B cell (primary cell): Measurements from ENCODE around the gene CD44. TPM values are rescaled to one million over a fixed set of nuclear protein-coding genes. Genes with fewer than 3 reads are reported as not detected.

ENCODE experiments used
- ATAC-seq: fragments of 200-7000 bp; cut with Tn5 transposase; one replicate; pipeline ENCODE4 v1.10.0; 2021; ENCODE audit warnings: low read depth, mild to moderate bottlenecking, moderate number of reproducible peaks, moderate library complexity
- CTCF ChIA-PET: fragments of 350-600 bp; sonication (Branson Sonifier 250); formaldehyde crosslinking; loops from one replicate; lab custom pipeline; 2021; ENCODE audit warnings: antibody characterized with exemption, inconsistent platforms; lab: Charles Lee
- POLR2A ChIA-PET: fragments of 350-600 bp; sonication (Branson Sonifier 250); formaldehyde crosslinking; loops from one replicate; lab custom pipeline; 2021; ENCODE audit warnings: antibody characterized with exemption; lab: Charles Lee
- DNase-seq: peaks from one replicate; pipeline ENCODE4 v3.0.0; 2013
- H2AFZ ChIP-seq: 2 replicates; pipeline ENCODE4 v1.6.1; 2012; ENCODE audit warnings: mild to moderate bottlenecking, low read depth, low read length; ENCODE audit not compliant: insufficient read depth, poor library complexity, severe bottlenecking
- H3K27ac ChIP-seq, 2 donors: 1 replicate in 1 of 2; 2 replicates in 1 of 2; pipeline ENCODE4 v1.5.1; 2012 to 2013; ENCODE audit warnings: low read length in 2 of 2, mild to moderate bottlenecking in 2 of 2, moderate library complexity in 1 of 2
- H3K27me3 ChIP-seq, 4 experiments: fragments of 200-600 bp in 1 of 4; sonication (generic) in 1 of 4; replicated peaks in 1 of 4; 1 replicate in 2 of 4; 2 replicates in 2 of 4; pipeline versions ENCODE4 v1.6.1 to v1.7.0; 2013 to 2016; ENCODE audit warnings: low read length in 3 of 4, mild to moderate bottlenecking in 2 of 4, mixed read lengths in 1 of 4, moderate library complexity in 1 of 4; ENCODE audit not compliant: insufficient read depth in 4 of 4, control insufficient read depth in 3 of 4; ENCODE audit errors: control extremely low read depth in 1 of 4
- H3K36me3 ChIP-seq, 2 experiments: replicated peaks in 1 of 2; 1 replicate in 1 of 2; 2 replicates in 1 of 2; pipeline versions ENCODE4 v1.6.1 to v1.7.1; 2013; ENCODE audit warnings: low read length in 1 of 2; ENCODE audit not compliant: insufficient read depth in 2 of 2, control insufficient read depth in 1 of 2; ENCODE audit errors: control extremely low read depth in 1 of 2, extremely low read depth in 1 of 2
- H3K4me1 ChIP-seq, 2 donors: fragments of 200-600 bp in 1 of 2; sonication (generic) in 1 of 2; 1 replicate in 1 of 2; 2 replicates in 1 of 2; pipeline versions ENCODE4 v1.5.1 to v1.6.1; 2013 to 2017; ENCODE audit warnings: low read length in 2 of 2; ENCODE audit not compliant: control insufficient read depth in 2 of 2, insufficient read depth in 2 of 2
- H3K4me2 ChIP-seq: replicated peaks from 2 replicates; pipeline ENCODE3; 2012; ENCODE audit warnings: mild to moderate bottlenecking, low read depth, low read length; ENCODE audit not compliant: poor library complexity, severe bottlenecking
- H3K4me3 ChIP-seq, 5 experiments: fragments of 200-600 bp in 1 of 5; sonication (generic) in 1 of 5; 1 replicate in 3 of 5; 2 replicates in 2 of 5; pipeline versions ENCODE4 v1.5.1 to v1.7.0; 2011 to 2016; ENCODE audit warnings: low read length in 4 of 5, mild to moderate bottlenecking in 4 of 5, low read depth in 2 of 5, control low read depth in 1 of 5, moderate library complexity in 1 of 5; ENCODE audit not compliant: insufficient read depth in 1 of 5; ENCODE audit errors: control extremely low read depth in 1 of 5, extremely low read depth in 1 of 5
- H3K79me2 ChIP-seq: fragments of 200-600 bp; sonication (generic); one replicate; pipeline ENCODE4 v1.6.0; 2016; ENCODE audit warnings: low read length; ENCODE audit not compliant: control insufficient read depth, insufficient read depth
- H3K9ac ChIP-seq: fragments of 200-600 bp; sonication (generic); 2 replicates; pipeline ENCODE4 v1.6.1; 2017; ENCODE audit warnings: mild to moderate bottlenecking, low read length, moderate library complexity
- H3K9me3 ChIP-seq, 3 donors: one replicate each; pipeline versions ENCODE4 v1.6.1 to v1.7.1; 2013; ENCODE audit warnings: low read length in 2 of 3; ENCODE audit not compliant: control insufficient read depth in 2 of 3, insufficient read depth in 1 of 3; ENCODE audit errors: control extremely low read depth in 1 of 3
- H4K20me1 ChIP-seq: 2 replicates; pipeline ENCODE4 v1.6.0; 2012; ENCODE audit warnings: mild to moderate bottlenecking, low read length; ENCODE audit not compliant: insufficient read depth, control insufficient read depth, poor library complexity, severe bottlenecking
- H3K27ac Mint-ChIP-seq: one replicate; pipeline ENCODE4 v1.8.0; 2021; ENCODE audit warnings: mixed read lengths
- H3K27me3 Mint-ChIP-seq: one replicate; pipeline ENCODE4 v1.8.0; 2021; ENCODE audit warnings: mixed read lengths
- H3K4me1 Mint-ChIP-seq: one replicate; pipeline ENCODE4 v1.8.0; 2021; ENCODE audit warnings: mixed read lengths
- H3K4me3 Mint-ChIP-seq: one replicate; pipeline ENCODE4 v1.8.0; 2021; ENCODE audit warnings: mixed read lengths
- H3K9me3 Mint-ChIP-seq: one replicate; pipeline ENCODE4 v1.8.0; 2022; ENCODE audit warnings: mixed read lengths; ENCODE audit not compliant: insufficient read depth
- EZH2 ChIP-seq: IDR thresholded peaks from 2 replicates; pipeline ENCODE4 v1.6.1; 2012; ENCODE audit warnings: borderline replicate concordance, low read depth, mild to moderate bottlenecking, moderate library complexity, low read length; ENCODE audit not compliant: insufficient read depth, poor library complexity, severe bottlenecking
- WGBS: methylation state at CpG from one replicate; pipeline ENCODE4 v1.1.5; 2013; ENCODE audit warnings: missing lambda C conversion rate; ENCODE audit not compliant: insufficient coverage; 5-methylcytosine and 5-hydroxymethylcytosine counted together
- intact Hi-C: fragments of 100-400 bp; cut with micrococcal nuclease; formaldehyde crosslinking; loops from one replicate; pipeline ENCODE4 v1.10.0; 2022
- polyA plus RNA-seq: library from polyadenylated mRNA; depleted of rRNA; stranded (reverse); fragments of >200 nt; gene quantifications from 2 replicates; pipeline ENCODE4 v1.2.3, GENCODE V29; 2012
- total RNA-seq, 2 donors: library from RNA; stranded (reverse); fragments of 120-200 nt in 1 of 2; gene quantifications; 1 replicate in 1 of 2; 2 replicates in 1 of 2; pipeline versions ENCODE4 v1.2.3 to v1.2.4, GENCODE V29; 2013 to 2022
- TF ChIP-seq, protein P1 (sequence below): fragments of 200-600 bp; IDR thresholded peaks from one replicate; pipeline ENCODE4 v1.8.0; 2022; ENCODE audit warnings: antibody characterized with exemption, mild to moderate bottlenecking

CD44 gene
- total and polyA plus RNA-seq, 2 donors (not counting 1 experiment from before 2014, with no cell fraction given), result 261 to 896 TPM

DNA sequence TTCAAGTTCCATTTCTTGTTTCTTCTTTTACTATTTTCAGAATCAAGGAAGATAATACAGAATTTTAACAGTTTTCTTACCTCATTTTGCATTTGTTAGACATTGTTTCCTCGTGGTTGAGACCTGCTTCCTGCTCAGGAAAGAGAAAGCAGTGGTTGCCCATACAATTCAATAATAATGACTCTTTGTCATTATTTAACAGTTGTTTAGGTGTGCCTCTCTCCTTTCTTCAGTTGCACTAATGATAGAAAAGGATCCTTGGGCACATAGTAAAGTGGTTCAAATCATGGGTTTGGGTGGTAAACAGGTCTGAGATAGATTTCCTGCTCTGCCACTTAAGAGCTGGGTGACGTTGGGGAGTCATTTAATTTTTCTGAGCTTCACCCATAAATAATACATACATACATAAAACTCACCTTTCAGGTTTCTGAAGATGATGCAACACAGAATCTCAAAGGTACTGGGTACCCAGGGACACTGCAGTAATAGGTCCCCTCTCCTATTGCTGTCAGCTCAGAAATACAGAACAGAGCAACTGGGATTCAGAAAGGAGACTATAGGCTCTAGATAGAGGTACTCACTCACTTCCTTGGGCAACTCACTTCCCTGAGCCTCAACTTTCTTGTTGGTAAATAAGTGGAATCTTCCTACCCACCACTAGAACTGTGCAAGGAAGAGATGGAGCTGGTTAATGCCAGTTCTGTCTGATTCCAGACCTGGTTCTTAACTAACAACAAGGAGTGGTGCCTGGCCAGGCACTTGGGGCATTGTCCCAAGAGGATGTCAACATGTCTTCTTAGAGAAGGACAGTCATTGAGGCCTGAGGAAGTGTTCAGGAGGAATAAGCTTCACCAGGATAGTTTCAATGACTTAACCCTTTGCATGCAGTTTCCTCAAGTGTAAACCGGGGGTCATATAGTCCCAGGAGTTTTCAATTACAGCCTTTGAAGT is 34.9 kb downstream of the CD44 start:
- Mint-ChIP-seq H3K27me3 (no peaks in the 10 kb centered on the region), H3K4me1 (peaks cover 82% of the 10 kb centered on the region), H3K27ac (peak overlapping the region; percentile 94), H3K9me3 (no peaks in the 10 kb centered on the region), H3K4me3 (peak overlapping the region; percentile 83)
- Histone ChIP-seq H4K20me1 (peaks cover 7% of the 10 kb centered on the region), H3K9ac (peak overlapping the region; percentile 15), H3K4me3 (peak overlapping the region in 1 of 5 experiments; percentile 34), H3K4me2 (peak overlapping the region; percentile 66), H3K27ac (peak overlapping the region; percentile 54 to 83), H2AFZ (no peak overlapping the region), H3K27me3 (no peaks in the 10 kb centered on the region), H3K9me3 (no peaks in the 10 kb centered on the region), H3K79me2 (peaks cover 92% of the 10 kb centered on the region), H3K36me3 (peaks cover 5 to 34% of the 10 kb centered on the region in 2 experiments), H3K4me1 (peaks cover 71 to 75% of the 10 kb centered on the region in 2 donors)
- no peak for ATAC-seq
- WGBS, result no CpG with 5 or more reads among the region's 3 CpGs
- no peak for DNase-seq
- TF ChIP-seq, protein P1, sequence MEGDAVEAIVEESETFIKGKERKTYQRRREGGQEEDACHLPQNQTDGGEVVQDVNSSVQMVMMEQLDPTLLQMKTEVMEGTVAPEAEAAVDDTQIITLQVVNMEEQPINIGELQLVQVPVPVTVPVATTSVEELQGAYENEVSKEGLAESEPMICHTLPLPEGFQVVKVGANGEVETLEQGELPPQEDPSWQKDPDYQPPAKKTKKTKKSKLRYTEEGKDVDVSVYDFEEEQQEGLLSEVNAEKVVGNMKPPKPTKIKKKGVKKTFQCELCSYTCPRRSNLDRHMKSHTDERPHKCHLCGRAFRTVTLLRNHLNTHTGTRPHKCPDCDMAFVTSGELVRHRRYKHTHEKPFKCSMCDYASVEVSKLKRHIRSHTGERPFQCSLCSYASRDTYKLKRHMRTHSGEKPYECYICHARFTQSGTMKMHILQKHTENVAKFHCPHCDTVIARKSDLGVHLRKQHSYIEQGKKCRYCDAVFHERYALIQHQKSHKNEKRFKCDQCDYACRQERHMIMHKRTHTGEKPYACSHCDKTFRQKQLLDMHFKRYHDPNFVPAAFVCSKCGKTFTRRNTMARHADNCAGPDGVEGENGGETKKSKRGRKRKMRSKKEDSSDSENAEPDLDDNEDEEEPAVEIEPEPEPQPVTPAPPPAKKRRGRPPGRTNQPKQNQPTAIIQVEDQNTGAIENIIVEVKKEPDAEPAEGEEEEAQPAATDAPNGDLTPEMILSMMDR, result no peak
- no peak for TF ChIP-seq EZH2
- ChIA-PET CTCF (interaction anchor here (0.5 to 4.3 kb wide), 9 partner anchors 9 to 178 kb away, joined by 3 to 27 read pairs (median 4); no protein-coding TSS in a partner anchor), POLR2A (interaction anchor here (0.6 to 1.6 kb wide), 4 partner anchors 8 to 238 kb away, joined by 3 to 7 read pairs (median 4); no protein-coding TSS in a partner anchor)
- intact Hi-C loops, result loop anchor here (1.0 to 5.0 kb wide), 4 partner anchors 8 to 37 kb away; partner anchors contain the start of gene CD44
